Measurements from ENCODE around the gene NR3C2. TPM values are rescaled to one million over a fixed set of nuclear protein-coding genes. Genes with fewer than 3 reads are reported as not detected.

Gene NR3C2
- total and polyA plus RNA-seq, 7 donors = 0.70 to 17.9 (median 7.5) TPM

- 40 to 60% (median 44%) methylated on average over 1 of the region's 1 CpG for WGBS, 3 donors
- Histone ChIP-seq H3K36me3 (ENCODE audit: insufficient read depth in 1 of 2, low read depth in 1 of 2) (no peaks in the 10 kb centered on the region), H3K4me1 (peaks cover 20% of the 10 kb centered on the region), H3K27me3 (ENCODE audit: insufficient read depth in 3 of 3, low read length in 2 of 3) (no peaks in the 10 kb centered on the region), H3K27ac (no peak overlapping the region), H3K4me3 (no peak overlapping the region), H3K9me3 (peaks cover 7% of the 10 kb centered on the region)
- DNase-seq (no peak), ATAC-seq (no peak)
- TF ChIP-seq CTCF (IDR thresholded peaks at IDR 0.05) = no peak
- intact Hi-C loops (cut with DNase I) = no loop called here
These were observed 97.3 kb downstream of the NR3C2 start for GRCh38 chr4:148344941-148345340.

- H3K36me3 ChIP-seq (ENCODE audit: insufficient read depth in 1 of 2, low read depth in 1 of 2) = no peaks in the 10 kb centered on the region
- H3K9me3 ChIP-seq = peaks cover 13% of the 10 kb centered on the region
- TF ChIP-seq CTCF (IDR thresholded peaks at IDR 0.05) = no peak
- no peak overlapping the region for H3K4me3 ChIP-seq
- intact Hi-C loops (cut with DNase I) = no loop called here
- H3K4me1 ChIP-seq = peaks cover 20% of the 10 kb centered on the region
- 50 to 53% (median 51%) methylated on average over 2 of the region's 2 CpGs for WGBS, 3 donors
- H3K27ac ChIP-seq = no peak overlapping the region
- no peak for DNase-seq
- no peaks in the 10 kb centered on the region for H3K27me3 ChIP-seq (ENCODE audit: insufficient read depth in 3 of 3, low read length in 2 of 3)
- no peak for ATAC-seq
These were observed 97.9 kb downstream of the NR3C2 start for GRCh38 chr4:148344352-148344751.

GRCh38 chr4:148341980-148342800, 100.0 kb downstream of the NR3C2 start:
- ATAC-seq (no peak), DNase-seq (no peak)
- no peak for TF ChIP-seq CTCF (IDR thresholded peaks at IDR 0.05)
- WGBS, 3 donors = 86 to 89% (median 86%) methylated on average over 13 of the region's 13 CpGs
- no peaks in the 10 kb centered on the region for H3K27me3 ChIP-seq (ENCODE audit: insufficient read depth in 3 of 3, low read length in 2 of 3)
- H3K4me1 ChIP-seq = peaks cover 20% of the 10 kb centered on the region
- H3K27ac ChIP-seq = no peak overlapping the region
- intact Hi-C loops (cut with DNase I) = no loop called here
- no peak overlapping the region for H3K4me3 ChIP-seq
- H3K9me3 ChIP-seq = peaks cover 14% of the 10 kb centered on the region
- no peaks in the 10 kb centered on the region for H3K36me3 ChIP-seq (ENCODE audit: insufficient read depth in 1 of 2, low read depth in 1 of 2)

GRCh38 chr4:148335133-148335532, 107.1 kb downstream of the NR3C2 start:
- ATAC-seq (no peak), DNase-seq (no peak)
- TF ChIP-seq CTCF (IDR thresholded peaks at IDR 0.05) = no peak
- peaks cover 8% of the 10 kb centered on the region for H3K9me3 ChIP-seq
- intact Hi-C loops (cut with DNase I) = no loop called here
- no peak overlapping the region for H3K4me3 ChIP-seq
- H3K36me3 ChIP-seq (ENCODE audit: insufficient read depth in 1 of 2, low read depth in 1 of 2) = no peaks in the 10 kb centered on the region
- 97 to 99% (median 98%) methylated on average over 4 of the region's 4 CpGs for WGBS, 3 donors
- no peaks in the 10 kb centered on the region for H3K27me3 ChIP-seq (ENCODE audit: insufficient read depth in 3 of 3, low read length in 2 of 3)
- H3K4me1 ChIP-seq = peaks cover 1% of the 10 kb centered on the region
- no peak overlapping the region for H3K27ac ChIP-seq
